ENCODE results near the gene CELF2. TPM values are rescaled to one million over a fixed set of nuclear protein-coding genes. Genes with fewer than 3 reads are reported as not detected.

Gene CELF2
- total RNA-seq, 4 donors from 2014 or later: 30.0 to 56.6 (median 43.3) TPM

- Histone ChIP-seq H3K27me3 (no peaks in the 10 kb centered on the region), H3K27ac (no peak overlapping the region), H3K4me3 (no peak overlapping the region), H3K9me3 (no peaks in the 10 kb centered on the region), H3K36me3 (no peaks in the 10 kb centered on the region), H3K4me1 (no peaks in the 10 kb centered on the region)
- intact Hi-C loops (cut with DNase I; ENCODE audit: low total_unique reads) (no loop called here), in situ Hi-C loops (cut with MboI; ENCODE audit: low sequenced_read_pairs in 4 of 4) (no loop called here)
- no peak for ATAC-seq
- DNase-seq: no peak
- no peak for TF ChIP-seq CTCF (IDR thresholded peaks at IDR 0.05 in 4 of 5, conservative IDR thresholded peaks at IDR 0.05 in 1 of 5)
- TF ChIP-seq POLR2A (IDR thresholded peaks at IDR 0.05): no peak
Observed at GRCh38 chr10:11337516-11337915, 319.8 kb downstream of the CELF2 start.

DNA sequence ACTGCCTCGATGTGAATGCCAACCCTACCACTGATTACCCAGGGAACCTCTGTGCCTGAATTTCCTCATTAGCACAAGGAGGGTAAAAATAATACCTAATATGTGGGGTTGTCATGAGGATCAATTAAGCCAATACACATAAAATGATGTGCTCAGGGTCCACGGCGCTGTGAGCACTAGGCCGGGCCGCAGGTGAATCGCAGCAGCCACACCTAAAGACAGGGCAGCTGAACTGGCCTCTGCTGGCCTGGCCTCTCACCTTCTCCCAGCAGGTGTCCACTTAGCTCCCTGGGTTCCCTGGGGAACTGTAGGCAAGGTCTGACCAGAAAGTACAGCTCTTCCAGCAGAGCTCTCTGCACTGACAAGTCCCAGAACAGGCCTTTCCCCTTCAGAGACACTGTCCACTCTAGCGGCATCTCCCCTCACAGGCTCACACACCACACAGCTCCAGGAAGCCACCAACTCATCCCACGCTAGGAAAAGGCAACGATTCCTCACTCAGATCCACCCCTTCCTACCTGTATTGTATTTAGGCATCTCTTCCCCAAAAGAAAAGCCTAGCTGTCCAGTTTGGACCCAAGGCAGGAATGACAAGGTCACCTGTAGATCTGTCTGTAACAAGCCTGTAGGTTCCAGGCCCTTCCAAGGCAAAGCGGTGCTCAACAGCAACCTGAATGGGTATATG is 320.6 kb downstream of the CELF2 start:
- H3K27ac ChIP-seq: no peak overlapping the region
- H3K4me3 ChIP-seq: no peak overlapping the region
- intact Hi-C loops (cut with DNase I; ENCODE audit: low total_unique reads): no loop called here
- in situ Hi-C loops (cut with MboI; ENCODE audit: low sequenced_read_pairs in 4 of 4): no loop called here
- peak; percentile 16 to 17 for ATAC-seq
- TF ChIP-seq POLR2A (IDR thresholded peaks at IDR 0.05): no peak
- TF ChIP-seq CTCF (IDR thresholded peaks at IDR 0.05 in 4 of 5, conservative IDR thresholded peaks at IDR 0.05 in 1 of 5): no peak
- H3K9me3 ChIP-seq: no peaks in the 10 kb centered on the region
- no peak for DNase-seq
- H3K27me3 ChIP-seq: no peaks in the 10 kb centered on the region
- H3K36me3 ChIP-seq: no peaks in the 10 kb centered on the region
- no peaks in the 10 kb centered on the region for H3K4me1 ChIP-seq

- in situ Hi-C loops (cut with MboI; ENCODE audit: low sequenced_read_pairs in 4 of 4) (no loop called here), intact Hi-C loops (cut with DNase I; ENCODE audit: low total_unique reads) (no loop called here)
- Histone ChIP-seq H3K27ac (no peak overlapping the region), H3K4me1 (no peaks in the 10 kb centered on the region), H3K27me3 (no peaks in the 10 kb centered on the region), H3K9me3 (no peaks in the 10 kb centered on the region), H3K36me3 (no peaks in the 10 kb centered on the region), H3K4me3 (no peak overlapping the region)
- no peak for TF ChIP-seq POLR2A (IDR thresholded peaks at IDR 0.05)
- no peak for TF ChIP-seq CTCF (IDR thresholded peaks at IDR 0.05 in 4 of 5, conservative IDR thresholded peaks at IDR 0.05 in 1 of 5)
- no peak for ATAC-seq
- DNase-seq: no peak
Observed at GRCh38 chr10:11339013-11339412, 321.3 kb downstream of the CELF2 start.

- Histone ChIP-seq H3K4me3 (no peak overlapping the region), H3K36me3 (no peaks in the 10 kb centered on the region), H3K27me3 (no peaks in the 10 kb centered on the region), H3K9me3 (no peaks in the 10 kb centered on the region), H3K27ac (no peak overlapping the region), H3K4me1 (no peaks in the 10 kb centered on the region)
- DNase-seq: no peak
- intact Hi-C loops (cut with DNase I; ENCODE audit: low total_unique reads): no loop called here
- ATAC-seq: no peak
- TF ChIP-seq POLR2A (IDR thresholded peaks at IDR 0.05) (no peak), CTCF (IDR thresholded peaks at IDR 0.05 in 4 of 5, conservative IDR thresholded peaks at IDR 0.05 in 1 of 5) (no peak)
- in situ Hi-C loops (cut with MboI; ENCODE audit: low sequenced_read_pairs in 4 of 4): no loop called here
Observed at GRCh38 chr10:11339660-11340059, 322.0 kb downstream of the CELF2 start.
